ENCODE measurements around the gene AIF1L.

DNA sequence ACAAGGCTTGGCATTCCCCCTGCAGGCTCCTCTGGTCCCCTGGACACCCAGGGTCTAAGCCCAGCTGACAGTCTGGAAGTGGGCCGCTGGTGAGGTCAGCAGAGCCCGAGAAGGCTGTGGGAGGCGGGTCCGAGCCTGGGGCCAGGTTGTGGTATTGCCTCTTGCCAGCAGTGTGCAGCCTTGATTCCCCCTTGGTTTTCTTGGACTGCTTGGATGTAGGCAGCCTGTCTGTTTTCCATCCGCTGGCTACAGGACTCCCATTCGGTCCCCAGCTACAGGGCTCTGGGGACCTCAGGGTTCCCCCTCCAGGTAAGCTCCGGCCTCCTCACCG, 1.6 kb downstream of the AIF1L start:
- TF ChIP-seq, protein P1, sequence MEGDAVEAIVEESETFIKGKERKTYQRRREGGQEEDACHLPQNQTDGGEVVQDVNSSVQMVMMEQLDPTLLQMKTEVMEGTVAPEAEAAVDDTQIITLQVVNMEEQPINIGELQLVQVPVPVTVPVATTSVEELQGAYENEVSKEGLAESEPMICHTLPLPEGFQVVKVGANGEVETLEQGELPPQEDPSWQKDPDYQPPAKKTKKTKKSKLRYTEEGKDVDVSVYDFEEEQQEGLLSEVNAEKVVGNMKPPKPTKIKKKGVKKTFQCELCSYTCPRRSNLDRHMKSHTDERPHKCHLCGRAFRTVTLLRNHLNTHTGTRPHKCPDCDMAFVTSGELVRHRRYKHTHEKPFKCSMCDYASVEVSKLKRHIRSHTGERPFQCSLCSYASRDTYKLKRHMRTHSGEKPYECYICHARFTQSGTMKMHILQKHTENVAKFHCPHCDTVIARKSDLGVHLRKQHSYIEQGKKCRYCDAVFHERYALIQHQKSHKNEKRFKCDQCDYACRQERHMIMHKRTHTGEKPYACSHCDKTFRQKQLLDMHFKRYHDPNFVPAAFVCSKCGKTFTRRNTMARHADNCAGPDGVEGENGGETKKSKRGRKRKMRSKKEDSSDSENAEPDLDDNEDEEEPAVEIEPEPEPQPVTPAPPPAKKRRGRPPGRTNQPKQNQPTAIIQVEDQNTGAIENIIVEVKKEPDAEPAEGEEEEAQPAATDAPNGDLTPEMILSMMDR (conservative IDR thresholded peaks at IDR 0.05 in 1 of 2, IDR thresholded peaks at IDR 0.05 in 1 of 2; ENCODE audit: low read depth in 1 of 2, low read length in 2 of 2): no peak
- no peak for TF ChIP-seq EZH2 (IDR thresholded peaks at IDR 0.05; ENCODE audit: low read length, missing control alignments)

All from fibroblast of lung (primary cell).